GM12891 (cell line): ENCODE measurements around the gene BDH2.

Experiments
- POLR2A ChIP-seq: IDR thresholded peaks from 2 replicates; pipeline ENCODE4 v1.6.1; 2011; ENCODE audit warnings: low read depth, low read length, control low read depth
- TAF1 ChIP-seq: IDR thresholded peaks from 2 replicates; pipeline ENCODE4 v1.6.1; 2011; ENCODE audit warnings: low read depth, low read length, control low read depth

DNA sequence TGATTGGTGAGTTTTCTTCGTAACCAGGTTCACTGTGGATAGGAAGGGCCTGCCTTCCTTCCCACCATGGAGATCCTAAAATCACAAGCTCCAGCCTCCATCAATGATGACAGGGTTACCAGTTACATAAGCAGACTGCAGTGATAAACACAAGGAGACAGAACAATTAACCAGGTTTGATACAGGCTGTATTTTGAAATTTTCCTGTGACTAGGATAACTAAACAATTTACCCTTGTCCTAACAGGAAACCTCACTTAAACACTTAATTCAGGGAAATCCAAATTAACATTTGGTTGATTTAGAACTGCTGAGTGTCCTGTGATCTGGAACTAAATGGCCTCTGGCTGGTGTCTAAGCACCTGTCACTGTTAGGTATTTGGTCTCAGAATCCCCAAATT is 20.0 kb downstream of the BDH2 start:
- TF ChIP-seq POLR2A (no peak), TAF1 (no peak)
